ENCODE results near the gene ZNF511. TPM values are rescaled to one million over a fixed set of nuclear protein-coding genes. Genes with fewer than 3 reads are reported as not detected.

Gene ZNF511
- total and polyA plus RNA-seq, 9 of the 15 experiments (the other 6 are each of a cell fraction or from before 2014, with no cell fraction given) = 0.61 to 69.3 (median 40.1) TPM

GRCh38 chr10:133329491-133330202 lies 20.9 kb downstream of the ZNF511 start:
- DNase-seq (ENCODE audit: extremely low read depth in 1 of 4, low spot score in 3 of 4) (peak; percentile 69 to 87 (median 74)), ATAC-seq (peak; percentile 97), FAIRE-seq (peak; percentile 79)
- ChIA-PET POLR2A (interaction anchor here (0.5 kb wide), 1 partner anchor 32 kb away, joined by 3 read pairs; no protein-coding TSS in a partner anchor), CTCF (ENCODE audit: low intra/inter-chr PET ratio) (interaction anchor here (0.6 kb wide), 1 partner anchor 15 kb away, joined by 4 read pairs; no protein-coding TSS in a partner anchor)
- H3K4me1 ChIP-seq (replicated peaks in 1 of 2; ENCODE audit: control insufficient read depth in 2 of 2, insufficient read depth in 2 of 2, low read length in 2 of 2) = peaks cover 0 to 45% of the 10 kb centered on the region in 2 experiments; a peak in 2 of 5 replicates
- no peaks in the 10 kb centered on the region for H3K79me2 ChIP-seq (ENCODE audit: control insufficient read depth, insufficient read depth, low read length)
- H2AFZ ChIP-seq (ENCODE audit: low read depth, low read length) = peak overlapping the region; percentile 44; the same call in 1 of the 2 replicates
- H3K27me3 ChIP-seq (ENCODE audit: control insufficient read depth in 2 of 2, insufficient read depth in 2 of 2, low read length in 2 of 2) = peaks cover 6 to 9% of the 10 kb centered on the region in 2 experiments; a peak in 4 of 5 replicates
- intact Hi-C loops (cut with micrococcal nuclease) (loop anchor here (5.0 to 10.0 kb wide), 3 partner anchors 65 to 155 kb away; partner anchors contain the start of gene MTG1), in situ Hi-C loops (cut with MboI) (loop anchor here (5.0 kb wide), 1 partner anchor 168 kb away; no protein-coding TSS in a partner anchor)
- H4K20me1 ChIP-seq (replicated peaks; ENCODE audit: control insufficient read depth, insufficient read depth, low read length) = no peaks in the 10 kb centered on the region
- H3K4me2 ChIP-seq (ENCODE audit: insufficient read depth, low read length) = peak overlapping the region; percentile 49
- no peak overlapping the region for H3K4me3 ChIP-seq
- H3K27ac ChIP-seq (ENCODE audit: extremely low read depth, low read depth, low read length) = no peak overlapping the region
- BruUV-seq (replicated peaks) = no TSS peak
- no peaks in the 10 kb centered on the region for H3K36me3 ChIP-seq (ENCODE audit: control insufficient read depth, insufficient read depth, low read length)
- 0 out of 4 replicates have a peak overlapping the region, but pooled peaks of 1 of the 2 experiments have one; percentile 20 for H3K9ac ChIP-seq (ENCODE audit: insufficient read depth in 1 of 2, low read depth in 2 of 2, low read length in 2 of 2)
- no peaks in the 10 kb centered on the region for H3K9me3 ChIP-seq (replicated peaks; ENCODE audit: control insufficient read depth, insufficient read depth, low read depth, low read length)
- no peaks in the 10 kb centered on the region for H3K9me1 ChIP-seq (ENCODE audit: control insufficient read depth, insufficient read depth, low read length)
- 14% methylated on average over 27 of the region's 37 CpGs for WGBS (ENCODE audit: insufficient coverage, low coverage, missing lambda C conversion rate)
- TF ChIP-seq REST (IDR thresholded peaks at IDR 0.05; ENCODE audit: borderline replicate concordance) = peak; percentile 72; the same call in 1 of the 2 replicates
- no peak for TF ChIP-seq REST (CRISPR knock-in tag; IDR thresholded peaks at IDR 0.05; ENCODE audit: low read depth)
- TF ChIP-seq, protein P1, sequence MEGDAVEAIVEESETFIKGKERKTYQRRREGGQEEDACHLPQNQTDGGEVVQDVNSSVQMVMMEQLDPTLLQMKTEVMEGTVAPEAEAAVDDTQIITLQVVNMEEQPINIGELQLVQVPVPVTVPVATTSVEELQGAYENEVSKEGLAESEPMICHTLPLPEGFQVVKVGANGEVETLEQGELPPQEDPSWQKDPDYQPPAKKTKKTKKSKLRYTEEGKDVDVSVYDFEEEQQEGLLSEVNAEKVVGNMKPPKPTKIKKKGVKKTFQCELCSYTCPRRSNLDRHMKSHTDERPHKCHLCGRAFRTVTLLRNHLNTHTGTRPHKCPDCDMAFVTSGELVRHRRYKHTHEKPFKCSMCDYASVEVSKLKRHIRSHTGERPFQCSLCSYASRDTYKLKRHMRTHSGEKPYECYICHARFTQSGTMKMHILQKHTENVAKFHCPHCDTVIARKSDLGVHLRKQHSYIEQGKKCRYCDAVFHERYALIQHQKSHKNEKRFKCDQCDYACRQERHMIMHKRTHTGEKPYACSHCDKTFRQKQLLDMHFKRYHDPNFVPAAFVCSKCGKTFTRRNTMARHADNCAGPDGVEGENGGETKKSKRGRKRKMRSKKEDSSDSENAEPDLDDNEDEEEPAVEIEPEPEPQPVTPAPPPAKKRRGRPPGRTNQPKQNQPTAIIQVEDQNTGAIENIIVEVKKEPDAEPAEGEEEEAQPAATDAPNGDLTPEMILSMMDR (IDR thresholded peaks at IDR 0.05 in 2 of 3, conservative IDR thresholded peaks at IDR 0.05 in 1 of 3; ENCODE audit: insufficient read depth in 2 of 3, low read depth in 1 of 3, low read length in 3 of 3) = peak; percentile 79 to 90 (median 87)
- TF ChIP-seq, protein P2, sequence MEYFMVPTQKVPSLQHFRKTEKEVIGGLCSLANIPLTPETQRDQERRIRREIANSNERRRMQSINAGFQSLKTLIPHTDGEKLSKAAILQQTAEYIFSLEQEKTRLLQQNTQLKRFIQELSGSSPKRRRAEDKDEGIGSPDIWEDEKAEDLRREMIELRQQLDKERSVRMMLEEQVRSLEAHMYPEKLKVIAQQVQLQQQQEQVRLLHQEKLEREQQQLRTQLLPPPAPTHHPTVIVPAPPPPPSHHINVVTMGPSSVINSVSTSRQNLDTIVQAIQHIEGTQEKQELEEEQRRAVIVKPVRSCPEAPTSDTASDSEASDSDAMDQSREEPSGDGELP (CRISPR knock-in tag; IDR thresholded peaks at IDR 0.05; ENCODE audit: borderline replicate concordance) = peak; percentile 82; the same call in 1 of the 2 replicates
- TF ChIP-seq, protein P3, sequence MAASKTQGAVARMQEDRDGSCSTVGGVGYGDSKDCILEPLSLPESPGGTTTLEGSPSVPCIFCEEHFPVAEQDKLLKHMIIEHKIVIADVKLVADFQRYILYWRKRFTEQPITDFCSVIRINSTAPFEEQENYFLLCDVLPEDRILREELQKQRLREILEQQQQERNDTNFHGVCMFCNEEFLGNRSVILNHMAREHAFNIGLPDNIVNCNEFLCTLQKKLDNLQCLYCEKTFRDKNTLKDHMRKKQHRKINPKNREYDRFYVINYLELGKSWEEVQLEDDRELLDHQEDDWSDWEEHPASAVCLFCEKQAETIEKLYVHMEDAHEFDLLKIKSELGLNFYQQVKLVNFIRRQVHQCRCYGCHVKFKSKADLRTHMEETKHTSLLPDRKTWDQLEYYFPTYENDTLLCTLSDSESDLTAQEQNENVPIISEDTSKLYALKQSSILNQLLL (CRISPR knock-in tag; IDR thresholded peaks at IDR 0.05; ENCODE audit: borderline replicate concordance) = no peak
- peak in 1 of 2 experiments; percentile 27; a peak in 1 of 4 replicates for TF ChIP-seq MAZ (CRISPR knock-in tag; conservative IDR thresholded peaks at IDR 0.05 in 1 of 2, IDR thresholded peaks at IDR 0.05 in 1 of 2)

Measured in K562 (cell line).